AG08396 (cell line): ENCODE results near the gene TSC2.
"Not testable (repeated sequence)": the region's sequence is repeated elsewhere in the genome, so short reads cannot be mapped to it uniquely, and the experiment has no call there.

ENCODE experiments used
- DNase-seq: peaks from one replicate; pipeline ENCODE4 v3.0.0; 2012; ENCODE audit warnings: low spot score, mixed read lengths

TSC2 gene

DNA sequence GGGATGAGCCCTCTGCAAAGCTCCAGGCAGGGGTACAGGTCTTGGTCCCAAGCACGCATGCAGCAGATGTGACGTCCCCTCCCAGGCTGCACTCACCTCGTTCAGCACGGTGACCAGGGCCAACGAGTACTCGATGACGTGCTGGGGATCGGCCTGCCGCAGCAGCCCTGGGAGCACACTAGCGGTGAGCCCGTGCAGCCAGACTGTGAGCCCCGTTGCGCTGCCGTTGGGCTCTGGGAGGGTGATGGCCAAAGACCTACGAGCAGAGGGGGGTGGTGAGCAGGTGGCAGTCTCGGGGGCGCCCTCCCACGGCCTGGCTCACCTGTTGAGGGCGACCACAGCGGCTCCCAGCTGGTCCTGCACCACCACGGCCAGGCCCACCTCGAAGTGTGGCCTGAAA is 58.0 kb downstream of the TSC2 start:
- DNase-seq = not testable (repeated sequence)

DNA sequence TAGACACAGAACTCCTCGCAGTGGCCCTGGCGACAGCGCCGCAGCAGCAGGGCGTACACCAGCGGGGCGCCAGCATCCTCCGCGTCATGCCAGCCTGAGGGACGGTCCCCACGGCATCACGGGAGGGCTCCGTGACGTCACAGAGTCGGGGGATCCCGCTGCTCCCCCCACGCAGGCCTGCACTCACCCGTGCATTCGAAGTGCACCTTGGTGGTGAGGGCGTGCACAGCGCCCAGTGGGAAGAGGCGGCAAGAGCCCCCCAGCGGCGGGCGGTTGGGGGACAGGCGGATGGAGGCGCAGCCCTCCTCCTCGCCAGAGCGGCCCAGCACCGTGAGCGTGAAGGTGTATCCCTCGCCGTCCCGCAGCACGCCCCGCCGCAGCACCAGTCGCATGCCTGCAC is 58.4 kb downstream of the TSC2 start:
- DNase-seq = not testable (repeated sequence)

DNA sequence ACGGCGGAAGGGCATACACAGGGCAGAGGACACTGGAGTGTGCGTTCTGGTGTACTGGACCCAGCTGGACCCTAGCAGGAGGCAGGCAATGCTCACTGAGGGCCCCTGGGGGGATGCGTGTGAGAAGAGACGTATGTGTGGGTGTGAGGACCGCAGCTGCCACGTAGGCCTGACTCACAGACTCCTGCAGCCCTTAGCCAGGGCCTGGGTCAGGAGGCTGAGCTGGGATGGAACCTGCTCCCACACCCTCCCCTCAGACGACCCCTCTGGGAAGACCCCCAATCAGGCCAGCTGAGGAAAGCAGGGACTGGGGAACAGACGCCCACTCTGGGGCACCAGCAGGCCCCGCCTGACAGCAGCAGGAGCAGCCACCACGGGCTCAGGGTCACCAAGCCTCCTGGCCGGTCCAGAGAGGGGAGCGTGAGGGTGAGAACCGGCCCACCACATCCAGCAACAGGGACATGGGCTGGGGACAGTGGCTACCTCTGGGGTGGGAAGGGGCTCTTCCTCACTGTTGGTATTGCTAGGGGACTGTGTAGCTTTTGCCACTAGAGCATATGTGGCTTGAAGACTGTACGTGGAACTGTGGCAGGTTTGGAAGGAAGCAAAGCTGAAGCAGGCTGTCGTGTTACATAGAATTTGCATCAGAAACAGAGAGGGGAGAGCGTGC is 59.5 kb downstream of the TSC2 start:
- peak; percentile 61 for DNase-seq

DNA sequence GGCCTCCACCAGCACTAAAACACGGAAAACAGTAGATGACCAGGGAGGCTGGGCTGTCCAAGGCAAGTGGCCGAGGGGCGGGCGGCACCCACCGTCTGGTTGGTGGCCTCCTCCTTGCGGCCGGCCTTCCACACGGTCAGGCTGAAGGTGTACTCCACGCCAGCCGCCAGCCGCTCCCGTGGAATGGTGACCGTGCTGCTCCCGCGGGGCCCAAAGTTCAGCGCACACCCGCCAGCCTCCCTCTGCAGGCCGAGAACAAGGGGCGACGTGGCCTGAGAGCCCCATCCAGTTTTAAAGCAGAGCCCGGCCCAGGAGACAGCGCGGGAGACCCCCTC is 60.0 kb downstream of the TSC2 start:
- not testable (repeated sequence) for DNase-seq

DNA sequence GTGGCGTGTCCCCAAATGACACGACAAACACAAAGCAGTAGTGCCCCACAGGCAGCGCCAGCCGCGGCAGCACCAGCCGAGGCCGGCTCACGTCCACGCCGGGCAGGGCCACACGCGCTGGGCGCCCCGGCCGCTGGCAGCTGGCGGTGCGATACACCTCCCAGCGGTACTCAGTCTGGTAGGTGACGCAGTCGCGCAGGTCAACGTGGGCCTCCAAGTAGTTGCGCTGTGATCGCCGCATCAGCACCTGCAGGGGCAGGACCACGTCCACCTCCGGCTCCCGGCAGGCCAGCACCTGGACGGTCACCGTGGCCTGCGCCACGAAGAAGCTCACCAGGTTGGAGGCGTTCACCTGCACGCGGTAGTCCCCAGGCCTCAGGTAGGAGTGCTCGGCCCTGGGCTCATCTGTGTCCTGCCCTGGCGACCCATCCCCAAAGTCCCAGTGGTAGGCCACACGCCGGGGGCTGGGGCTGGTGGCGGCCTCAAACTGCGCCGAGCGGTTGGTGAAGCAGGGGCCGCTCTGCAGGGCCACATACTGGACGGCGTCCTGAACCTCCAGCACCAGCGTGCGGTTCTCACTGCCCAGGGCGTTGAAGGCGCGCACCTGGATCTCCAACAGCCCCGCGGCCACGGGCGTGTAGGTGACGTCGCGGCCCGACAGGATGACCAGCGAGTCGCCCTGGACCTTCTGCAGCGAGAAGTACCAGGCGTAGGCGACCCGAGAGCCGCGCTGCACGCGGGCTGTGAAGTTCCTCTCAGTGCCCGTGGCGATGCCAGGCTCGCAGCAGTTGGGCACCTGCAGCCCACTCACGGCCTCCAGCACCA is 60.9 kb downstream of the TSC2 start:
- DNase-seq = not testable (repeated sequence)

DNA sequence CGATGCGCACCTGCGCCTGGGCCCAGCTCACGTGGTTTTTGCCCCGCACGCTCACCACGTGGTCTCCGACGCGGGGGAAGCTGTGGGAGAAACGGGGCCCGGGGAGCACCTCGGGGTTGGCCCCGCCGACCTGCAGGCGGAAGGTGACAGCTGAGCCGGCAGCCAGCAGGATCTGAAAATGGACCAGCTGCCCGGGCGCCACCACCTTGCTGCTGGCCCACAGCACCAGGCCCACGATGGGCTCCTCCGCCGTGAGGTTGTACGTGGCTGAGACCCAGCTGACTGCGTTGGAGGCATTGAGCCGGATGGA is 61.4 kb downstream of the TSC2 start:
- DNase-seq = not testable (repeated sequence)

DNA sequence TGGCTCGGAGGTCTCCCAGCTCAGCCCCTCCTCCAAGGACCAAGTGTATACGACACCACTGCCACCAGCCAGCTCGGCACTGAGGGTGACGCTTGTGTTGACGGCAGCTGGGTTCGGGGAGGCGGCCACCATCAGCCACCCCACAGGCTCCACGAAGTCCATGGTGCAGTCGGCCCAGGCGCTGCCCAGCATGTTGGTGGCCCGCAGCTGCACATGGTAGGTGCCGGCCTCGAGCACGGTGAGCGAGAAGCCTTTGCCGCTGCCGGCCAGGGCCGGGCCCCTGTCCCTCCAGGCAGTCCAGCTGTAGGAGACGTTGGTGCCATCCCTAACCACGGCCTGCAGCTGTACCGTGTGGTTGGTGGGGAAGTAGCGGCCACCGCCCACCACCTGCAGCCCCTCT is 62.1 kb downstream of the TSC2 start:
- DNase-seq = not testable (repeated sequence)

DNA sequence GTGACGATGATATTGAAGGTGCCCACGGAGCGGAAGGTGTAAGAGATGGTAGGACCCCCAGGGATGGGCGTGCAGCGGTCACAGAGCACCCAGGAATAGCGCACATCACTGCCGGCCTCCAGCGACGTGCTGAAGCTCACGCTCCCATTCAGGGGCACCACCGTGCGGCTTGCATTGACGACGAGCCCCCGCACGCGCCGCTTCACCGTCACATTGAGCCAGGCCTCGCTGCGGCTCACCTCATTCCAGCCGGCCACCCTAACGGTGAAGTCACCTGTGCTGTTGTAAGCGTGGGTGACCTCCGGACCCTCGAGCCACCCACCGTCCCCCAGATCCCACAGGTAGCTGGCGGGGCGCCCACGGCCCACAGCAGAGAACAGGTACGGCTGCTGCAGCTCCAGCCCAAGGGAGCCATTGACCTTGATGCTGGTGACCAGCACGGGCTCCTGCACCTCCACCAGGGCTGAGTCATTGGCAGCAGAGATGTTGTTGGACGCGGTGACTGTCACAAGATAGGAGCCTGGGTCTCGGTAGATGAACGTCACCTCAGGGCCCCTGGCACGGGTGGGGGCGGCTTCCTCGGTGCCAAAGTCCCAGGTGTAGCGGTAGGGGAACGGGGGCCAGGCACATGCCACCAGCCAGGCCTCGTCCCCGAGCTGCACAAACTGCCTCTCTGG is 62.7 kb downstream of the TSC2 start:
- DNase-seq = not testable (repeated sequence)

DNA sequence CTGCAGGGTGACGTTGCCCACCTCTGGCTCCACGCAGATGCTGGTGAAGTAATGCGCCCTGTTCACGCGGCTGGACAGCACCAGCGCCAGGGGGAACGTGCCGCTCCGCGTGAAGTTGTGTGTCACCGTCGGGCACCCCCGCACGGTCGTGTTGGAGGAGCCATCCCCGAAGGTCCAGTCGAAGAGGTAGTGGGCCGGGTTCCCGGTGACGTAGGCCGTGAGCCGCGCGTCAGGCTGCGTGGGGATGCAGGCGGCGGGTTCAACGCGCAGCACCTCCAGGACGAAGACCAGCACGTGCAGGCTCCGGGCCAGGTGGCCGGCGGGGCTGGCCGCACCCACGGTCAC is 63.2 kb downstream of the TSC2 start:
- DNase-seq = not testable (repeated sequence)

DNA sequence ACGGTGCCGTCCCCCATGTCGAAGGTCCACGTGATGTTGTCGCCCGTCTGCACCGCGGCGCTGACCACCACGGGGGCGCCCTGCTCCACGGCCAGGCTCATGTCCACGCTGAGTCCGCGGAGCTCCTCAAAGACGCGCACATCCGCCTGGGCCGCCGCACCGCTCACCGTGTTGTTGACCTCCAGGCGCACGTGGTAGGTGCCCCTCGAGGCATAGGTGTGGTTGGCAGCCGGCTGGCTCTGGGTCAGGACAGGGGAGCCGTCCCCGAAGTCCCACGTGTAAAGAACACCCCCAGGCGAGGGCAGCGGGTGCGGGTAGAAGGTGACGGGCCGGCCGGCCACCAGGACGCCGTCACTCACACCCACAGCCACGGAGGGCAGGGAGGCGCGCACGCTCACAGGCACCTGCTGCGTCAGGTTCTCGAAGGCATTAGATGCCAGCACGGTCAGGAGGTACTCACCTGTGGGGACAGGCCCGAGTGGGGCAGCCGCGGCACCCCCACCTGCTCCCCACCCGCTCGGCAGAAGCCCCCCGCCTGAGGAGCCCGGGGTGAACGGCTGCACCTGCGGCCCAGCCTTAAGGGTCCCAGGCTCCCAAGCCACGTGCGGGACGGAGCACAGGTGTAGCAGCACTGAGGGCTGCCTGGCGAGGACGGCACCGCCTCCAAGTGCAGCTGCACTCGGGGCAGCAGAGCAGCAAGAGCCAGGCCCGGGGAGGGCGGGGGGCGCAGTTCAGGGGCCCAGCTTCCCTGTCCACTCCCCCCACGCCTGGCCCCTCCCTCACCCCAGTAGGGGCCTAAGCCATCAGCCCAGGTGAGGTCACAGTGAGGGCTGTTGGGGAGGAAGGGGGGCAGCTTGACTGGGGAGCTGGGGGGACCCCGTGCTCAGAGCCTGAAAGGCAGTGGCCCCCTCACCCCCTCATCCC is 63.9 kb downstream of the TSC2 start:
- DNase-seq = not testable (repeated sequence)

DNA sequence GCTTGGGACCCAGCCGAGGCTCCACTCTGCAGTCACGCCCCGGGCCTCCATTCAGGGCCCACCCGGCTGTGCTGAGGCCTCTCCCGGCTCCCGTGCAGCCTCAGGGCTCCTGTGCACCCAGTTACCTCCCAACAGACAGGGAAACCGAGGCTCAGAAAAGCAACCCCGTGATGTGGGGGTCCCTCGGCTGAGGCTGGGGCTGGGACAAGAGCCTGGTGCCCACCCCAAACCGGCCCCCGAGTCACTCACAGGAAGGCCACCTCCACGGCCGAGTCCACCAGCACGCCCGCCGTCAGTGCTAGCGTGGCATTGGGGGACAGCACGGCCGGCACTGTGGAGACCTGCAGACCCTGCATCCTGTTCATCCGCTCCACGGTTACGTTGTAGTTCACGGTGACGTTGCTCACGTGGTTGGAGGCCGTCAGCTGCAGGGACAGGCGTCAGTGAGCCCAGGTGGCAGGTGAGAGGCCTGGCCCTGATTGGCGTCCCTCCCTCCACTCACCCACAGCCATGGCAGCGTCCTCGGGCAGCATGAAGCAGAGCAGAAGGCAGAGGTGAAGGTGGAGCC is 64.8 kb downstream of the TSC2 start:
- DNase-seq = not testable (repeated sequence)

DNA sequence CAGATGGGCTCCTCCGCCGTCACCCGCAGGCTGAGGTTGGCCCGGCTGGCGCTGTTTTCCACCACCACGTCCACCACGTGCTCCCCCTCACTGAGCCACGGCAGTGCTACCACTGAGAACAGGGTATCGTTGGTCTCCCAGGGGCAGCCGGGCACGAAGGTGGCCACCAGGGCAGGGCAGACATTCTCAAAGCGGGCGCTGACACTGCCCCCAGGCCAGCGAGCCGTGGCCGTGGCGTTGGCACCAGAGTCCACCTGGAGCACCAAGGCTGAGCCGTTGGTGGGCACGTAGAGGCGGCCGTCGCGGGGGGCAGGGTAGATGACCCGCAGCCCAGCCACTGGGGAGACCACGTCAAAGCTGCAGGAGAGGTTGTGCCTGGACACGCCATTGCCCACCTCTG is 66.4 kb downstream of the TSC2 start:
- not testable (repeated sequence) for DNase-seq

DNA sequence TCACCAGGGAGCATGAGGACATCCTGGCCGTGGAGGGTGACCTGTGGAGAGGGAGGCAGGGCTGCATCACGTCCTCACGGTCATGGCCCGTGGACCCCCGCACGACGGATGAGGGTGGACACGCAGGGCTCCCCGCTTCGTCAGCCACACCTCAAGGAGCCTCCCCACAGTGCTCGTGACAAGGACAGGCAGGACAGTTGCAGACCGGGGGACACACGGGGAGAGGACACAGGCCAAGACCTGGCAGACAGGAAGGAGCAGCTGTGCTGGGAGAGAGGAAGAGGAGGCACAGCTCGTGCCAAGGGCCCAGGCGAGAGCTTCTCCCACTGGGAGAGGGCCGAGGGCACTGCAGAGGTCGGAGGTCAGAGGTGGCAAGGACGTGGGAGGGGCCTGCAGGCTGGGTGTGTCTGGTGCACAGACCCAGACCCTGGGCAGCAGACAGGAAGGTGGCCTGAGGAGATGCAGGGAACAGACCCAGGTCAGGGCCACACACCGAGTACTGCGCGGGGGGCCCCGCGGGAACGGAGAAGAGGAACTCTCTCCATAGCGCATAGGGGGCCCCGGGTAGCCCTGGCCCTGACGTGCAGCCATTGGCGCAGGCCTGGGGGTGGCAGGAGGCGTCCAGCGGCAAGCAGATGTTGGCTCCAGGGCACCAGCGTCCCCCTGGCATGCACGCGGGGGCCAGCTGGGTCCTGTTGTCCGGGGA is 67.3 kb downstream of the TSC2 start:
- DNase-seq = not testable (repeated sequence)

DNA sequence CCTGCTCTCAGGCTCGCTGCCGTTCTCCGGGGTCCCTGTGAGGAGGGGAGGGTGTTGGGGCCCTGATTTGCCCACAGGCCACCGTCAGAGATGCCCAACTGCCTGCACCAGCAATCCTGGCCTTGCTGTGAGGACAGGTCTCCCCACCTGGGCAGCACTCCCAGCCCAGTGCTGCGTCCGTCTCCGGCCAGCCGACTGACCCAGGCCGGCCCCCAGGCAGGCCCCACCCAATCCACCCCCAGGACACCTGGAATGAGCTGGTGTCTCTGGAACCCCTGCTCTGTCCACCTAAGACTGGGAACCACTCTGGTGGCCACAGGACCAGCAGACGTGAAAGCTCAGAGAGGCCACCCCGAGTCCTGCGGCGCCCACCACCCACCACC is 67.8 kb downstream of the TSC2 start:
- DNase-seq = no peak

DNA sequence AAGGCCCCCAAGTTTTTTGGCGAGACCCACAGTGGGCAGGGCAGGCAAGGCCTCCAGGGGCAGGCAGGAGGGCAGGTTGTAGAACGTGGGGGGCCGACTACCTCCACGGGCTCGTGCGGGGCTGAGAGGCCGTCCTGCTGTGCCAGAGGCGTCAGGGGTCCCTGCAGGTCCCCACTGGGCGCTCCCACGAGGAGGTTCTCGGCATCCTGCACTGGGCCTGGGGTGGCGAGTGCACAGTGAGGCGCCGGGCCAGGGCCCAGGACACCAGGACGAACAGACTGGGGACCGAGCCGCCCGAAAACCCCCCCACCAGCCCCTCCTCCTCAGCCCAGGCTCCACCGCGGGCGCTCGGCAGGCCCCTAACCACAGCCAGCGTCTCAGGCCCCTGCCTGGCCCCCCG is 68.6 kb downstream of the TSC2 start:
- not testable (repeated sequence) for DNase-seq

DNA sequence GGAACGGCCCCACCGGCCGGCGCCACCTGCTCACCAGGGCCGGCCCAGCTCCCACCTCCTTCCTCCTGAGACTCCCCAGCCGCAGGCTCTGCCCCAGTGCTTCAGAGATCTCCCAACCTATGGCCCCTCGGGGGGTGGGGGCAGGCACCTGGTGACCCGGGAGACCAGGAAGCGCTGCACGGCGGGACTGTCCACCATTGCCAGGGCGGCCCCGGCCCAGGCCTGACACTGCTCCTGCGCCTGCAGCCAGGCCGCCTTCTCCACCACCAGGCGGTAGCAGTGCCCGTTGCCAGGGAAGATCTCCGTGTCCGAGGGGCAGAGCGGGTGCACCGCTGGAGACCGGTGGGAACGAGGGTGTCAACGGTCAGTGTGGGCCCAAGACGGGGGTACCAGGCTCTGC is 69.6 kb downstream of the TSC2 start:
- not testable (repeated sequence) for DNase-seq

DNA sequence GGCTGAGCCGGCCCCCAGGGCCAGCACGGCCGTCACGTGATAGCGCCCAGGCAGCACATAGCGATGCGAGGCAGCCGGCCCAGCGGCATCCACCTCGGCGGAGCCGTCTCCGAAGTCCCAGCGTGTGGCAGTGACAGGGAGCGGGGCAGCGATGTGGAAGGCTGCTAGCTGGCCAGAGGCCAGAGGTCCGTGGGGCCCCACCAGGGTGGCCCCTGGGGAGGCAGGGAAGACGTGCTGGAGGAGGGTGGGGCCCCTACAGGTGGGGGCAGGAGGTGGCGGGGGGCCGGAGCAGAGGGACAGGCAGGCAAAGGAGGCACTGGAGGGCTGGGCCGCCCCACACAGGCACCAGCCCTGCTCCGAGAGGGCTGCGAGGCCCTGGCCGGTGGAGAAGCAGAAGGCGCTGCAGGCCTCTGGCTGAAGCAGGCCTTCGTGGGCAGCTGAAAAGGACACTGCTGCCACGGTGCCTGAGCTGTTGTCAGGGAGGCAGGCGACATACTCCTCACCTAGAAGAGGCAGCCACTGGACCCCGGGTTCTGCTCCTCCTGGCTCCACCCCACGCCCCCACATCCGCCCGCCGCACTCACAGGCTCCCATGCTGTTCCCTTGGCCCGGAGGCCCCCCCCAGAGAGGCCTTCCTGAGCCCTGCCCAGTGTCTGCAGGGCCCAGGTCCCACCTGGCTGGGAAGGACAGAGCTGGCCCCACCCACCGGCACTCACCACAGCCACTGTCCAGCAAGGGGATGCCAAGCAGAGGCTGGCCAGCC is 70.4 kb downstream of the TSC2 start:
- not testable (repeated sequence) for DNase-seq

DNA sequence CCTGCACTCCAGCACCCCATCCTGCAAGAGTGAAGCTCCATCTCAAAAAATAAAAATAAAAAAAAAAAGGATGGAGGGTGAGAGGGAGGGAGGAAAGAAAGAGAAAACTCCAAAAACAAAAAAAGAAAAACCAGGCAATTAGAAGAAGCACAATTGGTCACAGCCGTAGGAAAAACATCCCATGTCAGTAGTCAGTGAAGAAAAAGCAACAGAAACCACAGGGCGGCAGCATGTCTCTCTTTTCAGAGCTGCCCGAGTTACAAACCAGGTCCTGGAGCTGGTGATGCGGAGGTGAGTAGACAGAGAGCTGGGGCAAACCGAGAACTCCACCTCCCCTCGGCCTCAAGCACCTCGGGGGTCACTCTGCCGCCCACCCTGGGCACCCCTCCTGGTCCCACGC is 73.5 kb downstream of the TSC2 start:
- peak; percentile 71 for DNase-seq

DNA sequence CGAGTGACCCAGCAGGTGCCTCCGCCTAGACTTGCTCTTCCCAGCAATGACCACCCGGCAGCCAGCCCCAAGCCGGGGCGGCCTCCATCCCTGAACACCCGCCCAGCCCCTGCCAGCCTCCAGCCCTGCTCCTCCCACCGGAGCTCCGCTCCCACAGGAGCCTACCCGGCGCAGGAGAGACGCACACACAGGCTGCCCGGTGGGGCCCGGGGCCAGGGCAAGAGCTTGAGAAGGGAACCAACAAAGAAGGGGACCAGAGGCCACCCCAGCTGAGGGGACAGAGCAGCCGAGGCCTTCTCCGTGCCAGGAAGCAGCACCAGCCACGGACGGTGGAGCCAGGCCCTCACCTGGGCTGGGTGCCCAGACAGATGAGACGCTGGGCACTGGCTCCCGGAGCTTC is 74.1 kb downstream of the TSC2 start:
- no peak for DNase-seq

DNA sequence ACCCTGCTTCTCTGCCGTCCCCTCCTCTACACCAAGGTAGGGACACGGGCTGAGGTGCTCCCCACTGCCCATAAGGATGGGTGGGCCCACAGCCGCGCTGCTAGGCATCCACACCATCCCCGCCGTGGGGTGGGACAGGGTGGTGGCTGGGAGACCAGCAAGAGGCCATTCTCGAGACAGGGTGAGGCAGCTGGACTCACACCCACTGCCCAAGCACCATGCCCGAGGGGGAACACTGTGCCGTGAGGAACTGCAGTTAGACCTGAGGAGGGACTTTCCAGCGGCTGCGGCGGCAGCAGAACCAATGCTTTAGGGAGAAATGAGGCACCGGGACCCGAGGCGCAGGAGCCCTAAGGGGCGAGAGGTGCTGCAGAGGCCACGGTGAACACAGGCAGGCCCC is 74.6 kb downstream of the TSC2 start:
- no peak for DNase-seq
